ENCODE results near the gene FAM98C. TPM values are rescaled to one million over a fixed set of nuclear protein-coding genes. Genes with fewer than 3 reads are reported as not detected.
A peak's percentile ranks its signal among the peaks of the same experiment; 100 is the strongest.

Gene FAM98C
- total and polyA plus RNA-seq, 2 donors (not counting 1 experiment from before 2014, with no cell fraction given): 44.1 to 73.5 TPM

GRCh38 chr19:38389957-38390924 is 12.7 kb upstream of the FAM98C start:
- no peak overlapping the region for H3K27ac Mint-ChIP-seq
- DNase-seq (peak; percentile 24), ATAC-seq (ENCODE audit: low read depth) (no peak)
- WGBS (ENCODE audit: insufficient coverage): 46% methylated on average over 13 of the region's 22 CpGs
- Histone ChIP-seq H2AFZ (ENCODE audit: insufficient read depth, low read depth, low read length, poor library complexity, severe bottlenecking) (no peak overlapping the region), H3K4me1 (ENCODE audit: control insufficient read depth in 2 of 2, insufficient read depth in 2 of 2, low read length in 2 of 2) (peaks cover 46 to 47% of the 10 kb centered on the region in 2 donors), H3K27ac (ENCODE audit: low read length in 2 of 2) (no peak overlapping the region), H4K20me1 (ENCODE audit: control insufficient read depth, insufficient read depth, low read length, poor library complexity, severe bottlenecking) (peaks cover 29% of the 10 kb centered on the region), H3K79me2 (ENCODE audit: control insufficient read depth, insufficient read depth, low read length) (no peaks in the 10 kb centered on the region), H3K9me3 (ENCODE audit: control extremely low read depth in 1 of 3, control insufficient read depth in 2 of 3, insufficient read depth in 1 of 3, low read length in 2 of 3) (peaks cover 0 to 34% (median 0%) of the 10 kb centered on the region in 3 donors), H3K4me3 (ENCODE audit: control extremely low read depth in 1 of 5, extremely low read depth in 1 of 5, insufficient read depth in 1 of 5, low read depth in 2 of 5, low read length in 4 of 5) (no peak overlapping the region), H3K36me3 (replicated peaks in 1 of 2; ENCODE audit: control extremely low read depth in 1 of 2, control insufficient read depth in 1 of 2, extremely low read depth in 1 of 2, insufficient read depth in 2 of 2, low read length in 1 of 2) (peaks cover 0 to under 1% of the 10 kb centered on the region in 2 experiments), H3K27me3 (replicated peaks in 1 of 4; ENCODE audit: control extremely low read depth in 1 of 4, control insufficient read depth in 3 of 4, insufficient read depth in 4 of 4, low read length in 3 of 4) (peaks cover 0 to 56% (median 26%) of the 10 kb centered on the region in 4 experiments), H3K4me2 (replicated peaks; ENCODE audit: low read depth, low read length, poor library complexity, severe bottlenecking) (no peak overlapping the region), H3K9ac (ENCODE audit: low read length) (no peak overlapping the region)
- TF ChIP-seq, protein P1, sequence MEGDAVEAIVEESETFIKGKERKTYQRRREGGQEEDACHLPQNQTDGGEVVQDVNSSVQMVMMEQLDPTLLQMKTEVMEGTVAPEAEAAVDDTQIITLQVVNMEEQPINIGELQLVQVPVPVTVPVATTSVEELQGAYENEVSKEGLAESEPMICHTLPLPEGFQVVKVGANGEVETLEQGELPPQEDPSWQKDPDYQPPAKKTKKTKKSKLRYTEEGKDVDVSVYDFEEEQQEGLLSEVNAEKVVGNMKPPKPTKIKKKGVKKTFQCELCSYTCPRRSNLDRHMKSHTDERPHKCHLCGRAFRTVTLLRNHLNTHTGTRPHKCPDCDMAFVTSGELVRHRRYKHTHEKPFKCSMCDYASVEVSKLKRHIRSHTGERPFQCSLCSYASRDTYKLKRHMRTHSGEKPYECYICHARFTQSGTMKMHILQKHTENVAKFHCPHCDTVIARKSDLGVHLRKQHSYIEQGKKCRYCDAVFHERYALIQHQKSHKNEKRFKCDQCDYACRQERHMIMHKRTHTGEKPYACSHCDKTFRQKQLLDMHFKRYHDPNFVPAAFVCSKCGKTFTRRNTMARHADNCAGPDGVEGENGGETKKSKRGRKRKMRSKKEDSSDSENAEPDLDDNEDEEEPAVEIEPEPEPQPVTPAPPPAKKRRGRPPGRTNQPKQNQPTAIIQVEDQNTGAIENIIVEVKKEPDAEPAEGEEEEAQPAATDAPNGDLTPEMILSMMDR (IDR thresholded peaks at IDR 0.05): no peak
- H3K9me3 Mint-ChIP-seq (ENCODE audit: insufficient read depth): no peaks in the 10 kb centered on the region
- ChIA-PET CTCF (interaction anchor here (0.6 to 2.7 kb wide), 2 partner anchors 13 to 349 kb away, joined by 3 to 9 read pairs; partner anchors contain the start of gene FAM98C), POLR2A (interaction anchor here (0.6 to 0.7 kb wide), 2 partner anchors 275 to 352 kb away, joined by 3 to 4 read pairs; no protein-coding TSS in a partner anchor)
- peaks cover 38% of the 10 kb centered on the region for H3K27me3 Mint-ChIP-seq
- peak overlapping the region; percentile 8 for H3K4me3 Mint-ChIP-seq
- H3K4me1 Mint-ChIP-seq: peaks cover 37% of the 10 kb centered on the region
- intact Hi-C loops (cut with micrococcal nuclease): loop anchor here (5.0 kb wide), 1 partner anchor 227 kb away; the partner anchor contains the start of genes EIF3K and MAP4K1

DNA sequence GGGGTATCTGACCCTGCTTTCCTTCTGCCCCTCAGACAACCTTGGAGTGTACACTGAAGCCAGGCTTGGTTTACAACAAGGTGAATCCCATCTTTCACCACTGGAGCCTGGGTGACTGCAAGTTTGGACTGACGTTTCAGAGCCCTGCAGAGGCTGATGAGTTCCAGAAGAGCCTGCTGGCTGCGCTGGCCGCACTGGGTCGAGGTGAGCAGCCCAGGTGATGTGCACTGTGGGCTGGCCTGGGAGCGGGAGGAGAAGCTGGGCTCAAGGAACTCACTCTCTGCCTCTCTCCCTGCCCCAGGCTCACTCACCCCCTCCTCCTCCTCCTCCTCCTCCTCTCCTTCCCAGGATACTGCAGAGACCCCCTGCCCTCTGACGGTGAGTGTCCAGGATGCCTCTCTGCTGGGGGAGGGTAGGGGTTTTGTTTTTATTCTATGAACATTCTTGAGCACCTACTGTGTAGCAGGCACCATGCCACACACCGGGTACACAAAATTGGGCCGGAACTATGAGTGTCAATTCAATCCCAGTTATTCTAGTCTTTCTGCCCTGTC is 10.9 kb upstream of the FAM98C start:
- TF ChIP-seq, protein P1 (IDR thresholded peaks at IDR 0.05): no peak
- no peak for TF ChIP-seq EZH2 (IDR thresholded peaks at IDR 0.05; ENCODE audit: borderline replicate concordance, insufficient read depth, low read depth, low read length, poor library complexity, severe bottlenecking)
- Mint-ChIP-seq H3K4me3 (no peak overlapping the region), H3K4me1 (peaks cover 36% of the 10 kb centered on the region), H3K9me3 (ENCODE audit: insufficient read depth) (no peaks in the 10 kb centered on the region), H3K27me3 (peaks cover 45% of the 10 kb centered on the region), H3K27ac (no peak overlapping the region)
- Histone ChIP-seq H3K4me2 (replicated peaks; ENCODE audit: low read depth, low read length, poor library complexity, severe bottlenecking) (no peak overlapping the region), H3K27me3 (replicated peaks in 1 of 4; ENCODE audit: control extremely low read depth in 1 of 4, control insufficient read depth in 3 of 4, insufficient read depth in 4 of 4, low read length in 3 of 4) (peaks cover 0 to 54% (median 24%) of the 10 kb centered on the region in 4 experiments), H3K36me3 (replicated peaks in 1 of 2; ENCODE audit: control extremely low read depth in 1 of 2, control insufficient read depth in 1 of 2, extremely low read depth in 1 of 2, insufficient read depth in 2 of 2, low read length in 1 of 2) (no peaks in the 10 kb centered on the region), H3K27ac (ENCODE audit: low read length in 2 of 2) (no peak overlapping the region), H3K9ac (ENCODE audit: low read length) (no peak overlapping the region), H3K79me2 (ENCODE audit: control insufficient read depth, insufficient read depth, low read length) (no peaks in the 10 kb centered on the region), H2AFZ (ENCODE audit: insufficient read depth, low read depth, low read length, poor library complexity, severe bottlenecking) (no peak overlapping the region), H3K4me3 (ENCODE audit: control extremely low read depth in 1 of 5, extremely low read depth in 1 of 5, insufficient read depth in 1 of 5, low read depth in 2 of 5, low read length in 4 of 5) (no peak overlapping the region), H3K4me1 (ENCODE audit: control insufficient read depth in 2 of 2, insufficient read depth in 2 of 2, low read length in 2 of 2) (peaks cover 40% of the 10 kb centered on the region in 2 donors), H3K9me3 (ENCODE audit: control extremely low read depth in 1 of 3, control insufficient read depth in 2 of 3, insufficient read depth in 1 of 3, low read length in 2 of 3) (peaks cover 0 to 21% (median 0%) of the 10 kb centered on the region in 3 donors), H4K20me1 (ENCODE audit: control insufficient read depth, insufficient read depth, low read length, poor library complexity, severe bottlenecking) (peaks cover 11% of the 10 kb centered on the region)
- ATAC-seq (ENCODE audit: low read depth) (no peak), DNase-seq (peak; percentile 15)
- WGBS (ENCODE audit: insufficient coverage): 72% methylated on average over 3 of the region's 8 CpGs
- CTCF ChIA-PET: interaction anchor here (0.8 kb wide), 1 partner anchor 11 kb away, joined by 3 read pairs; the partner anchor contains the start of gene FAM98C
- POLR2A ChIA-PET: no interaction called here
- intact Hi-C loops (cut with micrococcal nuclease): no loop called here

Measured in B cell (primary cell).